Fibroblast of pulmonary artery (primary cell): ENCODE measurements around the gene PHLDB3.
"Not testable (repeated sequence)": the region's sequence is repeated elsewhere in the genome, so short reads cannot be mapped to it uniquely, and the experiment has no call there.

Source experiments
- DNase-seq: peaks from one replicate; pipeline ENCODE4 v3.0.0-alpha.2; 2010; ENCODE audit warnings: low read depth
- H3K4me3 ChIP-seq: replicated peaks from 2 replicates; pipeline ENCODE4 v1.5.1; 2011; ENCODE audit warnings: low read depth, mild to moderate bottlenecking, control low read depth, low read length, moderate library complexity
- TF ChIP-seq, protein P1 (sequence below): IDR thresholded peaks from 2 replicates; pipeline ENCODE4 v1.5.1; 2011; ENCODE audit warnings: mild to moderate bottlenecking, control low read depth, low read length, inconsistent platforms; ENCODE audit errors: missing control alignments

The PHLDB3 gene

GRCh38 chr19:43519436-43520088, 15.0 kb upstream of the PHLDB3 start:
- DNase-seq = peak; percentile 92
- TF ChIP-seq, protein P1, sequence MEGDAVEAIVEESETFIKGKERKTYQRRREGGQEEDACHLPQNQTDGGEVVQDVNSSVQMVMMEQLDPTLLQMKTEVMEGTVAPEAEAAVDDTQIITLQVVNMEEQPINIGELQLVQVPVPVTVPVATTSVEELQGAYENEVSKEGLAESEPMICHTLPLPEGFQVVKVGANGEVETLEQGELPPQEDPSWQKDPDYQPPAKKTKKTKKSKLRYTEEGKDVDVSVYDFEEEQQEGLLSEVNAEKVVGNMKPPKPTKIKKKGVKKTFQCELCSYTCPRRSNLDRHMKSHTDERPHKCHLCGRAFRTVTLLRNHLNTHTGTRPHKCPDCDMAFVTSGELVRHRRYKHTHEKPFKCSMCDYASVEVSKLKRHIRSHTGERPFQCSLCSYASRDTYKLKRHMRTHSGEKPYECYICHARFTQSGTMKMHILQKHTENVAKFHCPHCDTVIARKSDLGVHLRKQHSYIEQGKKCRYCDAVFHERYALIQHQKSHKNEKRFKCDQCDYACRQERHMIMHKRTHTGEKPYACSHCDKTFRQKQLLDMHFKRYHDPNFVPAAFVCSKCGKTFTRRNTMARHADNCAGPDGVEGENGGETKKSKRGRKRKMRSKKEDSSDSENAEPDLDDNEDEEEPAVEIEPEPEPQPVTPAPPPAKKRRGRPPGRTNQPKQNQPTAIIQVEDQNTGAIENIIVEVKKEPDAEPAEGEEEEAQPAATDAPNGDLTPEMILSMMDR = peak; percentile 91
- H3K4me3 ChIP-seq = no peak overlapping the region

GRCh38 chr19:43518051-43518450, 13.5 kb upstream of the PHLDB3 start:
- H3K4me3 ChIP-seq = no peak overlapping the region
- TF ChIP-seq, protein P1 = no peak
- no peak for DNase-seq

- not testable (repeated sequence) for H3K4me3 ChIP-seq, DNase-seq
These were observed 7.9 kb upstream of the PHLDB3 start for GRCh38 chr19:43512399-43512798.

DNA sequence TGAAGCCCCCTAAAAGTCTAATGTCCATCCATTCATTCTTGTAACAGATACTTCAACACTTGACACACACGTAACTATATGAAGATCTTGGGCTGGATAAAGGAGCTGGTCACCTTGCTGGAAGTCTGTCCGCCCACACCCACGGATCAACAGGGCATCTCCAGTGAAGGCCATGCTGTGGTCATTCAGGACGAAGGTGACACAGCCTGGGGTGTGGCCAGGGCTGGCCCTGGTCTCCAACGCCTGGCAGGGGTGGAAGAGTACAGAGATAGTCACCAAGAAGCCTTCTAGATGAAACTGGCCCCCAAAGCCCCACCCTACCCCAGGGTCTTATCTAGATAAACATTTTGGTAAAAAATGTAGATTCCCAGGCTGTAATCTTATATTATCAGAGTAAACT, 6.8 kb upstream of the PHLDB3 start:
- no peak overlapping the region for H3K4me3 ChIP-seq
- no peak for DNase-seq
- TF ChIP-seq, protein P1 = no peak

- TF ChIP-seq, protein P1 = no peak
- DNase-seq = no peak
- no peak overlapping the region for H3K4me3 ChIP-seq
These were observed 6.2 kb upstream of the PHLDB3 start for GRCh38 chr19:43510713-43511112.

GRCh38 chr19:43507880-43508279, 3.3 kb upstream of the PHLDB3 start:
- no peak for DNase-seq
- H3K4me3 ChIP-seq = no peak overlapping the region
- TF ChIP-seq, protein P1 = no peak

DNA sequence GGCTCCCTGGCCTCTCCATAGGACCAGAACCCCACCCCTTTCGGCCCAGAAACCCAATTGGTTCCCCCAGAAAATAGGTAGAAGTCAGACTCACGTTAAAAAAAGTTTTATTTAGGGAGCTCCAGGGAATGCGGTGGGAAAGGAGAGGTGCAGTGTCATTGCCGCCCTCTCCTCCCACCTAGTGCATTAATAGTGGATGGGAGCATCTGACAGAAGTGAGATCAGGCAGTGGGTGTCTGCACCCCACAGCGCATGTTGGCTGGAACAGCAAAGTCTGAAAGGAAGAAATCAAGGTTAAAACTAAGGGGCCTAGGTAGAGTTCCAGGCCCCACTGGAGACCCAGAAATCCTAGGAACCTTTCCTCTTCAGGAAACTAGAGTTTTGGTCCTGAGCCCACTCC, 2.1 kb upstream of the PHLDB3 start:
- DNase-seq = no peak
- H3K4me3 ChIP-seq = no peak overlapping the region
- TF ChIP-seq, protein P1 = no peak

DNA sequence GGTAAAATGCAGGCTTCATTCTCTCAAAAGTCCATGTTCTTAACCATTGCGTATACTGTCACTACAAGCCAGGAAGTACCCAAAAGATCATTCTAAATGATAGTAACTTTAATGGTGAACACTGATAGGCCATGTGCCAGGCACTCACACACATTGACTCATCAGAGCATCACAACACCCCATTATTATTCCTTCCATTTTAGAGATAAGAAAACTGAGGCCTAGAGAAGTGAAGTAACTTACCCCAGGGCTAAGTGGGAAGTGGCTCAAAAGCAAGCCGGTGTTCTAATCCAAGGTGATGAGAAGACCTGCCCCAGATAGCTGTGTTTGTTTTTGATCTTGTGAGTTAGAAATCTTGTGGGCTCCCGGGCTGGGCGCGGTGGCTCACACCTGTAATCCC, 1.4 kb upstream of the PHLDB3 start:
- no peak overlapping the region for H3K4me3 ChIP-seq
- no peak for DNase-seq
- TF ChIP-seq, protein P1 = no peak
